ENCODE data around the gene PLA2G4A. TPM values are rescaled to one million over a fixed set of nuclear protein-coding genes. Genes with fewer than 3 reads are reported as not detected.
A peak's percentile ranks its signal among the peaks of the same experiment; 100 is the strongest.

Gene PLA2G4A
- total RNA-seq, 6 experiments from 2014 or later: 0.25 to 0.90 (median 0.45) TPM

- Mint-ChIP-seq H3K4me3 (no peak overlapping the region), H3K9me3 (no peaks in the 10 kb centered on the region), H3K4me1 (ENCODE audit: low read depth) (peaks cover 11% of the 10 kb centered on the region; the same call in 1 of the 2 replicates), H3K27ac (no peak overlapping the region), H3K36me3 (ENCODE audit: low read depth) (no peaks in the 10 kb centered on the region), H3K27me3 (ENCODE audit: insufficient read depth) (peaks cover 3% of the 10 kb centered on the region)
- no peak for TF ChIP-seq CTCF (IDR thresholded peaks at IDR 0.05)
- DNase-seq: no peak
These were observed 158.3 kb downstream of the PLA2G4A start for GRCh38 chr1:186987065-186987464.

- Mint-ChIP-seq H3K27ac (no peak overlapping the region), H3K4me1 (ENCODE audit: low read depth) (peaks cover 11% of the 10 kb centered on the region; the same call in 1 of the 2 replicates), H3K36me3 (ENCODE audit: low read depth) (no peaks in the 10 kb centered on the region), H3K4me3 (no peak overlapping the region), H3K27me3 (ENCODE audit: insufficient read depth) (peaks cover 3% of the 10 kb centered on the region), H3K9me3 (no peaks in the 10 kb centered on the region)
- no peak for DNase-seq
- TF ChIP-seq CTCF (IDR thresholded peaks at IDR 0.05): peak; percentile 72
These were observed 159.0 kb downstream of the PLA2G4A start for GRCh38 chr1:186987769-186988168.

DNA sequence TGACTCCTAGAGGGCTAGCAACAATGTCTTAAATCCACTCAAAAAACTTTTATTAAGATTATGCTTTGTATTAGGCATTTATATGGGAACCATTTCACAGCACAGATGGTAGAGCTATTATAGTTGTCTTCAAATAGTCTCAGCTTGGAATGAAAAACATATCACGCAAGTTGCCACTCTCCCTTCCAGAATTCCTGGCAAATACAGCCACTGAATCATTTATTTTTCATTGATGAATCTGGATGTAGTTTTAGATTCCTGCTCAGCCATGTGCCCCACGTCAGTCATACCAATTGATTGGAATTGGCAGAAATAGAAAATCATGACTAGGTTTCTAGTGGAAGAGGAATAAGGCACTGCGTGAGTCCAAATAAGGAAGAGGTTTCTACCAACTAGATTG is 165.2 kb downstream of the PLA2G4A start:
- TF ChIP-seq CTCF (IDR thresholded peaks at IDR 0.05): no peak
- H3K4me3 Mint-ChIP-seq: no peak overlapping the region
- H3K9me3 Mint-ChIP-seq: no peaks in the 10 kb centered on the region
- H3K27ac Mint-ChIP-seq: no peak overlapping the region
- H3K4me1 Mint-ChIP-seq (ENCODE audit: low read depth): no peaks in the 10 kb centered on the region
- no peak for DNase-seq
- H3K36me3 Mint-ChIP-seq (ENCODE audit: low read depth): no peaks in the 10 kb centered on the region
- H3K27me3 Mint-ChIP-seq (ENCODE audit: insufficient read depth): peaks cover 3% of the 10 kb centered on the region; the same call in 1 of the 2 replicates

DNA sequence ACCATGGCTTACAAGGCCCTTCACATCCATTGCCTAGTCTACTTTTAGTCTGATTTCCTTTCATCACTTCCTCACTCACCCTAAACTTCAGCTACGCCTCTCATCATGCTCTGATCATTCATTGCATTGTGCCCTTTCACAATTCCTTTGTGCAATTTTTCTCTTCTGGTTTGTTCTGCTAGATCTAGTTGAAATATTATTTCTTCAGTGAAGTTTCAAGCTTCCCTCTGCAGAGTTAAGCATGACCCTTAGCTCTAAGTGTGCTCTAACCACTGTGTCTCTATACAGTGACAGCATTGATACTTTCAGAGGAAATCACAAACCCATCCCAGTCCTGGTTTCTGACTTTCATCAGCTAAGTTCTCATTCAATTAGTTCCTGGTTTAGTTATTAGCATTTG is 166.1 kb downstream of the PLA2G4A start:
- no peaks in the 10 kb centered on the region for H3K9me3 Mint-ChIP-seq
- H3K4me1 Mint-ChIP-seq (ENCODE audit: low read depth): no peaks in the 10 kb centered on the region
- H3K4me3 Mint-ChIP-seq: no peak overlapping the region
- H3K36me3 Mint-ChIP-seq (ENCODE audit: low read depth): no peaks in the 10 kb centered on the region
- peaks cover 3% of the 10 kb centered on the region; the same call in 1 of the 2 replicates for H3K27me3 Mint-ChIP-seq (ENCODE audit: insufficient read depth)
- no peak for DNase-seq
- TF ChIP-seq CTCF (IDR thresholded peaks at IDR 0.05): no peak
- no peak overlapping the region for H3K27ac Mint-ChIP-seq

- Mint-ChIP-seq H3K4me1 (ENCODE audit: low read depth) (peaks cover 14% of the 10 kb centered on the region), H3K27me3 (ENCODE audit: insufficient read depth) (no peaks in the 10 kb centered on the region; the same call in 1 of the 2 replicates), H3K36me3 (ENCODE audit: low read depth) (no peaks in the 10 kb centered on the region), H3K27ac (no peak overlapping the region), H3K9me3 (no peaks in the 10 kb centered on the region), H3K4me3 (no peak overlapping the region)
- no peak for DNase-seq
- no peak for TF ChIP-seq CTCF (IDR thresholded peaks at IDR 0.05)
These were observed 168.1 kb downstream of the PLA2G4A start for GRCh38 chr1:186996816-186997215.

DNA sequence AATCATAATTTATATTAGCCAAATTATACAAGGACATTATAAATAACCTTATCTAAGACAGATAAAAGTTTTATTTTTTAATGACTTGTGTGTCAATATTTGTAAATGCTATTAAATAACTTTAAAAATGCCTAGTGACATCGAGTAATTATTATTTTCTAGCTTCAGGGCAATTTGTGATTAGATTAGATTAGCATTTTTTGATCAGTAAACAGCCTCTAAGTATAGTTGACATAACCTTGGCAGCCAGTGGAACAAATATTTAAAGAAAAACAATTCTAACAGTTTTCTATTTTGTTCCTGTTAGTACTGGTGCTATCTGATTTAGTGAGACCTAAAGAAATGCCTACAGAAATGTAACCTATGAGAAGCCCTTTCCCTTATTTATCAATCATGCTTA is 169.1 kb downstream of the PLA2G4A start:
- H3K27me3 Mint-ChIP-seq (ENCODE audit: insufficient read depth): no peaks in the 10 kb centered on the region; the same call in 1 of the 2 replicates
- TF ChIP-seq CTCF (IDR thresholded peaks at IDR 0.05): no peak
- no peak overlapping the region for H3K4me3 Mint-ChIP-seq
- no peaks in the 10 kb centered on the region for H3K36me3 Mint-ChIP-seq (ENCODE audit: low read depth)
- no peak overlapping the region for H3K27ac Mint-ChIP-seq
- H3K9me3 Mint-ChIP-seq: no peaks in the 10 kb centered on the region
- no peak for DNase-seq
- peaks cover 16% of the 10 kb centered on the region for H3K4me1 Mint-ChIP-seq (ENCODE audit: low read depth)

Measured in HFFc6 (cell line).